ENCODE measurements around the gene SLC39A12. TPM values are rescaled to one million over a fixed set of nuclear protein-coding genes. Genes with fewer than 3 reads are reported as not detected.

Gene SLC39A12
- total and polyA plus RNA-seq, 2 experiments from 2014 or later = not detected

DNA sequence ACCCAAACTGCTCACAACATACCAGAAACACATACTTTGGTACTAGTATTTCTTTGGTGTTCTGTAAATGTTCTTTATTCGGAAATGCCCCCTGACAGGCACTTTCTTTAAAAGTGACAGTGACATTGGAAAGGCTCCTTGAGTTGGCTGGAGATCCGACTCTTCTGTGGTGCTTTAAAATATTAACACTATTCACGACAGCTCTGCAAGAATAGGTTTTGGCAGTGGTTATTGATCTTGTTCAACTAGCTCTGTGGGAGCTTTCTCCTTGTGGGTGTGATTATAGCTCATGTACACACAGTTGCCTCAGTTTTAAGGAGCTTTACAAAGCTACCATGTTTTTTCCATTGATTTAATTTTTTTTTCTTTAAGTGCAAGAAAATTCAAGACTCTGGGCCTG is 30.3 kb upstream of the SLC39A12 start:
- Histone ChIP-seq H3K27ac (ENCODE audit: low read depth) (no peak overlapping the region), H3K4me1 (ENCODE audit: insufficient read depth) (no peaks in the 10 kb centered on the region), H4K20me1 (replicated peaks; ENCODE audit: insufficient read depth) (no peaks in the 10 kb centered on the region), H3K36me3 (ENCODE audit: insufficient read depth) (no peaks in the 10 kb centered on the region), H3F3A (replicated peaks; ENCODE audit: low read depth) (no peaks in the 10 kb centered on the region), H3K9me2 (ENCODE audit: insufficient read depth) (peaks cover 9% of the 10 kb centered on the region), H2AFZ (no peak overlapping the region), H3K79me2 (replicated peaks; ENCODE audit: insufficient read depth) (no peaks in the 10 kb centered on the region), H3K27me3 (ENCODE audit: insufficient read depth) (no peaks in the 10 kb centered on the region), H3K4me3 (no peak overlapping the region), H3K4me2 (no peak overlapping the region)
- Mint-ChIP-seq H3K9me3 (no peaks in the 10 kb centered on the region; the same call in 1 of the 3 replicates), H3K36me3 (ENCODE audit: low read depth) (no peaks in the 10 kb centered on the region), H3K4me3 (no peak overlapping the region), H3K27ac (no peak overlapping the region), H3K27me3 (ENCODE audit: insufficient read depth, low read depth, poor library complexity) (no peaks in the 10 kb centered on the region), H3K4me1 (peaks cover 8% of the 10 kb centered on the region)
- TF ChIP-seq JUNB (IDR thresholded peaks at IDR 0.05; ENCODE audit: unreplicated experiment) (no peak), POLR2AphosphoS5 (IDR thresholded peaks at IDR 0.05; ENCODE audit: low read depth) (no peak), STAT1 (IDR thresholded peaks at IDR 0.05; ENCODE audit: unreplicated experiment) (no peak), CREB1 (CRISPR knock-in tag; IDR thresholded peaks at IDR 0.05; ENCODE audit: low read depth) (no peak), EZH2phosphoT487 (IDR thresholded peaks at IDR 0.05; ENCODE audit: unreplicated experiment) (no peak), ZNF114 (CRISPR knock-in tag; IDR thresholded peaks at IDR 0.05) (no peak), EZH2 (IDR thresholded peaks at IDR 0.05; ENCODE audit: low read depth, unreplicated experiment) (no peak)
- TF ChIP-seq, protein P1, sequence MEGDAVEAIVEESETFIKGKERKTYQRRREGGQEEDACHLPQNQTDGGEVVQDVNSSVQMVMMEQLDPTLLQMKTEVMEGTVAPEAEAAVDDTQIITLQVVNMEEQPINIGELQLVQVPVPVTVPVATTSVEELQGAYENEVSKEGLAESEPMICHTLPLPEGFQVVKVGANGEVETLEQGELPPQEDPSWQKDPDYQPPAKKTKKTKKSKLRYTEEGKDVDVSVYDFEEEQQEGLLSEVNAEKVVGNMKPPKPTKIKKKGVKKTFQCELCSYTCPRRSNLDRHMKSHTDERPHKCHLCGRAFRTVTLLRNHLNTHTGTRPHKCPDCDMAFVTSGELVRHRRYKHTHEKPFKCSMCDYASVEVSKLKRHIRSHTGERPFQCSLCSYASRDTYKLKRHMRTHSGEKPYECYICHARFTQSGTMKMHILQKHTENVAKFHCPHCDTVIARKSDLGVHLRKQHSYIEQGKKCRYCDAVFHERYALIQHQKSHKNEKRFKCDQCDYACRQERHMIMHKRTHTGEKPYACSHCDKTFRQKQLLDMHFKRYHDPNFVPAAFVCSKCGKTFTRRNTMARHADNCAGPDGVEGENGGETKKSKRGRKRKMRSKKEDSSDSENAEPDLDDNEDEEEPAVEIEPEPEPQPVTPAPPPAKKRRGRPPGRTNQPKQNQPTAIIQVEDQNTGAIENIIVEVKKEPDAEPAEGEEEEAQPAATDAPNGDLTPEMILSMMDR (conservative IDR thresholded peaks at IDR 0.05; ENCODE audit: low read depth in 2 of 2) = no peak
- TF ChIP-seq, protein P2, sequence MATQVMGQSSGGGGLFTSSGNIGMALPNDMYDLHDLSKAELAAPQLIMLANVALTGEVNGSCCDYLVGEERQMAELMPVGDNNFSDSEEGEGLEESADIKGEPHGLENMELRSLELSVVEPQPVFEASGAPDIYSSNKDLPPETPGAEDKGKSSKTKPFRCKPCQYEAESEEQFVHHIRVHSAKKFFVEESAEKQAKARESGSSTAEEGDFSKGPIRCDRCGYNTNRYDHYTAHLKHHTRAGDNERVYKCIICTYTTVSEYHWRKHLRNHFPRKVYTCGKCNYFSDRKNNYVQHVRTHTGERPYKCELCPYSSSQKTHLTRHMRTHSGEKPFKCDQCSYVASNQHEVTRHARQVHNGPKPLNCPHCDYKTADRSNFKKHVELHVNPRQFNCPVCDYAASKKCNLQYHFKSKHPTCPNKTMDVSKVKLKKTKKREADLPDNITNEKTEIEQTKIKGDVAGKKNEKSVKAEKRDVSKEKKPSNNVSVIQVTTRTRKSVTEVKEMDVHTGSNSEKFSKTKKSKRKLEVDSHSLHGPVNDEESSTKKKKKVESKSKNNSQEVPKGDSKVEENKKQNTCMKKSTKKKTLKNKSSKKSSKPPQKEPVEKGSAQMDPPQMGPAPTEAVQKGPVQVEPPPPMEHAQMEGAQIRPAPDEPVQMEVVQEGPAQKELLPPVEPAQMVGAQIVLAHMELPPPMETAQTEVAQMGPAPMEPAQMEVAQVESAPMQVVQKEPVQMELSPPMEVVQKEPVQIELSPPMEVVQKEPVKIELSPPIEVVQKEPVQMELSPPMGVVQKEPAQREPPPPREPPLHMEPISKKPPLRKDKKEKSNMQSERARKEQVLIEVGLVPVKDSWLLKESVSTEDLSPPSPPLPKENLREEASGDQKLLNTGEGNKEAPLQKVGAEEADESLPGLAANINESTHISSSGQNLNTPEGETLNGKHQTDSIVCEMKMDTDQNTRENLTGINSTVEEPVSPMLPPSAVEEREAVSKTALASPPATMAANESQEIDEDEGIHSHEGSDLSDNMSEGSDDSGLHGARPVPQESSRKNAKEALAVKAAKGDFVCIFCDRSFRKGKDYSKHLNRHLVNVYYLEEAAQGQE (IDR thresholded peaks at IDR 0.05; ENCODE audit: unreplicated experiment) = no peak
- TF ChIP-seq, protein P3, sequence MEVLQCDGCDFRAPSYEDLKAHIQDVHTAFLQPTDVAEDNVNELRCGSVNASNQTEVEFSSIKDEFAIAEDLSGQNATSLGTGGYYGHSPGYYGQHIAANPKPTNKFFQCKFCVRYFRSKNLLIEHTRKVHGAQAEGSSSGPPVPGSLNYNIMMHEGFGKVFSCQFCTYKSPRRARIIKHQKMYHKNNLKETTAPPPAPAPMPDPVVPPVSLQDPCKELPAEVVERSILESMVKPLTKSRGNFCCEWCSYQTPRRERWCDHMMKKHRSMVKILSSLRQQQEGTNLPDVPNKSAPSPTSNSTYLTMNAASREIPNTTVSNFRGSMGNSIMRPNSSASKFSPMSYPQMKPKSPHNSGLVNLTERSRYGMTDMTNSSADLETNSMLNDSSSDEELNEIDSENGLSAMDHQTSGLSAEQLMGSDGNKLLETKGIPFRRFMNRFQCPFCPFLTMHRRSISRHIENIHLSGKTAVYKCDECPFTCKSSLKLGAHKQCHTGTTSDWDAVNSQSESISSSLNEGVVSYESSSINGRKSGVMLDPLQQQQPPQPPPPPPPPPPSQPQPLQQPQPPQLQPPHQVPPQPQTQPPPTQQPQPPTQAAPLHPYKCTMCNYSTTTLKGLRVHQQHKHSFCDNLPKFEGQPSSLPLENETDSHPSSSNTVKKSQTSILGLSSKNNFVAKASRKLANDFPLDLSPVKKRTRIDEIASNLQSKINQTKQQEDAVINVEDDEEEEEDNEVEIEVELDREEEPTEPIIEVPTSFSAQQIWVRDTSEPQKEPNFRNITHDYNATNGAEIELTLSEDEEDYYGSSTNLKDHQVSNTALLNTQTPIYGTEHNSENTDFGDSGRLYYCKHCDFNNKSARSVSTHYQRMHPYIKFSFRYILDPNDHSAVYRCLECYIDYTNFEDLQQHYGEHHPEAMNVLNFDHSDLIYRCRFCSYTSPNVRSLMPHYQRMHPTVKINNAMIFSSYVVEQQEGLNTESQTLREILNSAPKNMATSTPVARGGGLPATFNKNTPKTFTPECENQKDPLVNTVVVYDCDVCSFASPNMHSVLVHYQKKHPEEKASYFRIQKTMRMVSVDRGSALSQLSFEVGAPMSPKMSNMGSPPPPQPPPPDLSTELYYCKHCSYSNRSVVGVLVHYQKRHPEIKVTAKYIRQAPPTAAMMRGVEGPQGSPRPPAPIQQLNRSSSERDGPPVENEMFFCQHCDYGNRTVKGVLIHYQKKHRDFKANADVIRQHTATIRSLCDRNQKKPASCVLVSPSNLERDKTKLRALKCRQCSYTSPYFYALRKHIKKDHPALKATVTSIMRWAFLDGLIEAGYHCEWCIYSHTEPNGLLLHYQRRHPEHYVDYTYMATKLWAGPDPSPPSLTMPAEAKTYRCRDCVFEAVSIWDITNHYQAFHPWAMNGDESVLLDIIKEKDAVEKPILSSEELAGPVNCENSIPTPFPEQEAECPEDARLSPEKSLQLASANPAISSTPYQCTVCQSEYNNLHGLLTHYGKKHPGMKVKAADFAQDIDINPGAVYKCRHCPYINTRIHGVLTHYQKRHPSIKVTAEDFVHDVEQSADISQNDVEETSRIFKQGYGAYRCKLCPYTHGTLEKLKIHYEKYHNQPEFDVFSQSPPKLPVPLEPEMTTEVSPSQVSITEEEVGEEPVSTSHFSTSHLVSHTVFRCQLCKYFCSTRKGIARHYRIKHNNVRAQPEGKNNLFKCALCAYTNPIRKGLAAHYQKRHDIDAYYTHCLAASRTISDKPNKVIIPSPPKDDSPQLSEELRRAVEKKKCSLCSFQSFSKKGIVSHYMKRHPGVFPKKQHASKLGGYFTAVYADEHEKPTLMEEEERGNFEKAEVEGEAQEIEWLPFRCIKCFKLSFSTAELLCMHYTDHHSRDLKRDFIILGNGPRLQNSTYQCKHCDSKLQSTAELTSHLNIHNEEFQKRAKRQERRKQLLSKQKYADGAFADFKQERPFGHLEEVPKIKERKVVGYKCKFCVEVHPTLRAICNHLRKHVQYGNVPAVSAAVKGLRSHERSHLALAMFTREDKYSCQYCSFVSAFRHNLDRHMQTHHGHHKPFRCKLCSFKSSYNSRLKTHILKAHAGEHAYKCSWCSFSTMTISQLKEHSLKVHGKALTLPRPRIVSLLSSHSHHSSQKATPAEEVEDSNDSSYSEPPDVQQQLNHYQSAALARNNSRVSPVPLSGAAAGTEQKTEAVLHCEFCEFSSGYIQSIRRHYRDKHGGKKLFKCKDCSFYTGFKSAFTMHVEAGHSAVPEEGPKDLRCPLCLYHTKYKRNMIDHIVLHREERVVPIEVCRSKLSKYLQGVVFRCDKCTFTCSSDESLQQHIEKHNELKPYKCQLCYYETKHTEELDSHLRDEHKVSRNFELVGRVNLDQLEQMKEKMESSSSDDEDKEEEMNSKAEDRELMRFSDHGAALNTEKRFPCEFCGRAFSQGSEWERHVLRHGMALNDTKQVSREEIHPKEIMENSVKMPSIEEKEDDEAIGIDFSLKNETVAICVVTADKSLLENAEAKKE (CRISPR knock-in tag; IDR thresholded peaks at IDR 0.05) = no peak
- ATAC-seq (no peak), DNase-seq (ENCODE audit: low spot score) (no peak)
